OCI-LY3 (cell line): ENCODE data around the gene SAMD13.

ENCODE experiments used
- H2AFZ ChIP-seq: fragments of 200-600, 300-600 bp; shearing (Covaris generic); 2 replicates; pipeline ENCODE4 v1.6.0; 2014; ENCODE audit warnings: antibody characterized with exemption, low read depth, low read length
- H3K27ac ChIP-seq: fragments of 200-600, 300-600 bp; sonication (generic); 2 replicates; pipeline ENCODE4 v1.5.1; 2014; ENCODE audit warnings: mild to moderate bottlenecking, low read length, moderate library complexity, mixed read lengths
- H3K27me3 ChIP-seq: fragments of 200-600, 300-600 bp; sonication (generic); 2 replicates; pipeline ENCODE4 v1.6.1; 2014; ENCODE audit warnings: low read depth, low read length, mixed read lengths
- H3K36me3 ChIP-seq: fragments of 200-600, 300-600 bp; sonication (generic); replicated peaks from 2 replicates; pipeline ENCODE3; 2014; ENCODE audit warnings: low read depth, low read length, mixed read lengths
- H3K4me1 ChIP-seq: fragments of 300-600, 200-600 bp; sonication (generic); 2 replicates; pipeline ENCODE4 v1.6.1; 2014; ENCODE audit warnings: low read length, mixed read lengths
- H3K4me2 ChIP-seq: fragments of 200-600, 300-600 bp; sonication (generic); 2 replicates; pipeline ENCODE4 v1.6.1; 2014; ENCODE audit warnings: low read length, mixed read lengths
- H3K4me3 ChIP-seq: fragments of 300-600, 200-600 bp; sonication (generic); 2 replicates; pipeline ENCODE4 v1.5.1; 2014; ENCODE audit warnings: antibody characterized with exemption, mild to moderate bottlenecking, low read length, moderate library complexity
- H3K79me2 ChIP-seq: fragments of 300-600, 200-600 bp; shearing (Covaris generic); 2 replicates; pipeline ENCODE4 v1.6.1; 2014; ENCODE audit warnings: mild to moderate bottlenecking, low read length, mixed read lengths
- H3K9ac ChIP-seq: fragments of 300-600, 200-600 bp; shearing (Covaris generic); 2 replicates; pipeline ENCODE4 v1.6.0; 2014; ENCODE audit warnings: mild to moderate bottlenecking, low read length, moderate library complexity
- H3K9me3 ChIP-seq: fragments of 200-600, 300-600 bp; shearing (Covaris generic); 2 replicates; pipeline ENCODE4 v1.6.1; 2014; ENCODE audit warnings: low read length, mixed read lengths; ENCODE audit not compliant: insufficient read depth
- H4K20me1 ChIP-seq: fragments of 200-600, 300-600 bp; sonication (generic); 2 replicates; pipeline ENCODE4 v1.6.1; 2016; ENCODE audit warnings: low read length, mixed read lengths; ENCODE audit not compliant: insufficient read depth
- EZH2phosphoT487 ChIP-seq: fragments of 200-600 bp; shearing (Covaris generic); IDR thresholded peaks from 2 replicates; pipeline ENCODE4 v1.6.1; 2018; ENCODE audit warnings: antibody characterized with exemption, mixed run types, low read depth
- TF ChIP-seq, protein P1 (sequence below): fragments of 200-600, 300-600 bp; sonication (generic); IDR thresholded peaks from 2 replicates; pipeline ENCODE4 v1.5.1; 2014; ENCODE audit warnings: antibody characterized with exemption, low read length, low read depth

The SAMD13 gene

DNA sequence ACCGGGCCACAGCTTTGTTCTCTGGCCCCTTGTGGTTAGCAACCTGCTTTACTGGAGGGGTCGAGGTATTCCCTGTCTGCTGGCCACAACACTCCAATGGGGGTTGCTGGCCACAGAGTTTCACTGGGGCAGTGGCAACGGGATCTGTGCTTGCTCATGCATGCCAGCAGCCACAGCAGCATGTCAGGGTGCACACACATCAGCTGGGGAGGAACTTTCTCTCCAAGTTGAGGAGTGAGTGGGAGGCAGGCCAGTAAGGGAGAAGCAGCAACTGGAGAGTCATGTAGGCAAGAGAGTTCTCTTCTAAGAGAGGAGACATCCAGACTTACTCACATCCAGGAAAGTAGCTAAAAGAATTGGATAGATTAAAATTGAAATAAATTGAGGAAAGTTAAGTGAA lies 38.0 kb downstream of the SAMD13 start:
- Histone ChIP-seq H3K4me3 (no peak overlapping the region), H3K79me2 (no peaks in the 10 kb centered on the region), H3K9me3 (no peaks in the 10 kb centered on the region), H2AFZ (no peak overlapping the region), H3K27me3 (no peaks in the 10 kb centered on the region), H4K20me1 (no peaks in the 10 kb centered on the region), H3K4me1 (0 out of 2 replicates have a peak, but pooled peaks cover 3% of the 10 kb centered on the region), H3K4me2 (no peak overlapping the region), H3K27ac (no peak overlapping the region), H3K36me3 (no peaks in the 10 kb centered on the region), H3K9ac (no peak overlapping the region)
- TF ChIP-seq EZH2phosphoT487: no peak
- TF ChIP-seq, protein P1, sequence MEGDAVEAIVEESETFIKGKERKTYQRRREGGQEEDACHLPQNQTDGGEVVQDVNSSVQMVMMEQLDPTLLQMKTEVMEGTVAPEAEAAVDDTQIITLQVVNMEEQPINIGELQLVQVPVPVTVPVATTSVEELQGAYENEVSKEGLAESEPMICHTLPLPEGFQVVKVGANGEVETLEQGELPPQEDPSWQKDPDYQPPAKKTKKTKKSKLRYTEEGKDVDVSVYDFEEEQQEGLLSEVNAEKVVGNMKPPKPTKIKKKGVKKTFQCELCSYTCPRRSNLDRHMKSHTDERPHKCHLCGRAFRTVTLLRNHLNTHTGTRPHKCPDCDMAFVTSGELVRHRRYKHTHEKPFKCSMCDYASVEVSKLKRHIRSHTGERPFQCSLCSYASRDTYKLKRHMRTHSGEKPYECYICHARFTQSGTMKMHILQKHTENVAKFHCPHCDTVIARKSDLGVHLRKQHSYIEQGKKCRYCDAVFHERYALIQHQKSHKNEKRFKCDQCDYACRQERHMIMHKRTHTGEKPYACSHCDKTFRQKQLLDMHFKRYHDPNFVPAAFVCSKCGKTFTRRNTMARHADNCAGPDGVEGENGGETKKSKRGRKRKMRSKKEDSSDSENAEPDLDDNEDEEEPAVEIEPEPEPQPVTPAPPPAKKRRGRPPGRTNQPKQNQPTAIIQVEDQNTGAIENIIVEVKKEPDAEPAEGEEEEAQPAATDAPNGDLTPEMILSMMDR: no peak

DNA sequence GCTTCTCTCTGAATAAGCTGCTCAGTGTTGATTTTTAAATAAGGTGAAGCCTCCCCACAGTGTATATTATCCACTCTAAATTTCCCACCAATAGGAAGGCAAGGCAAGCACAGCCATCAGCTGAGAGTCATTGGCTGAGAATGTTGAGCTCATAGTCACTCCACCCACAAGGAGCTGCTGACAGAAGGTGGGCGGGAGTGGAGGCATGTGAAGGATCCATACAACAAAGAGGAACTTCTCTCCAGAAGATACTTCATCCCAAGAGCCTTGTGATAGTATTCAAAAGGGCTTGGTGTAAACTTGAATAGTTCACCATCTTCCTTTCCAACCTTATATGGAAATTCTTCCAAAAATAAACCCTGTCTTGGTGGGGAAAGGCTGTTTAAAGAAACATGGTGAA lies 42.8 kb downstream of the SAMD13 start:
- Histone ChIP-seq H3K9ac (no peak overlapping the region), H3K36me3 (no peaks in the 10 kb centered on the region), H3K27ac (no peak overlapping the region), H2AFZ (no peak overlapping the region), H4K20me1 (no peaks in the 10 kb centered on the region), H3K27me3 (no peaks in the 10 kb centered on the region), H3K79me2 (no peaks in the 10 kb centered on the region), H3K4me3 (no peak overlapping the region), H3K4me2 (no peak overlapping the region), H3K9me3 (no peaks in the 10 kb centered on the region), H3K4me1 (no peaks in the 10 kb centered on the region)
- TF ChIP-seq, protein P1: no peak
- no peak for TF ChIP-seq EZH2phosphoT487

DNA sequence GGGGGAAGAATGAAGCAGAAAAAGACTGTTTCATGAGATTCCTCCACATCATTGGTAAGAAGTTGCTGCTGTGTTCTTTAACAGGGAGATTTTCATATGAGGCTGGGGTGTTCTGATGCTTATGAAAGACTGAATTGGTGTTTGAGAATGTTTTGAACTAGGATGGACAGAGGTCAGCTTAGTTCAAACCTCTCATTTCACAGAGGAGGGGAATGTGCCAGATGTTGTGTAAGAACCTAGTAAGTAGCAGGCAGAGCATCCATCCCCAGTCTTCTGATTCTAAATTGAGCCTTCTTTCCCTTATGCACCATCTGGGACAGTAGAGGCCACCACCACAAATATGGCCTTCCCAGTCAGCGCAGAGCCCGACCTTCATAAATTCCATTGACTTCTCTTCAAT lies 43.7 kb downstream of the SAMD13 start:
- Histone ChIP-seq H3K36me3 (no peaks in the 10 kb centered on the region), H3K4me3 (no peak overlapping the region), H3K27me3 (no peaks in the 10 kb centered on the region), H3K27ac (no peak overlapping the region), H3K9me3 (no peaks in the 10 kb centered on the region), H3K9ac (no peak overlapping the region), H3K79me2 (no peaks in the 10 kb centered on the region), H3K4me1 (no peaks in the 10 kb centered on the region), H3K4me2 (no peak overlapping the region), H4K20me1 (no peaks in the 10 kb centered on the region), H2AFZ (no peak overlapping the region)
- TF ChIP-seq, protein P1: no peak
- no peak for TF ChIP-seq EZH2phosphoT487

DNA sequence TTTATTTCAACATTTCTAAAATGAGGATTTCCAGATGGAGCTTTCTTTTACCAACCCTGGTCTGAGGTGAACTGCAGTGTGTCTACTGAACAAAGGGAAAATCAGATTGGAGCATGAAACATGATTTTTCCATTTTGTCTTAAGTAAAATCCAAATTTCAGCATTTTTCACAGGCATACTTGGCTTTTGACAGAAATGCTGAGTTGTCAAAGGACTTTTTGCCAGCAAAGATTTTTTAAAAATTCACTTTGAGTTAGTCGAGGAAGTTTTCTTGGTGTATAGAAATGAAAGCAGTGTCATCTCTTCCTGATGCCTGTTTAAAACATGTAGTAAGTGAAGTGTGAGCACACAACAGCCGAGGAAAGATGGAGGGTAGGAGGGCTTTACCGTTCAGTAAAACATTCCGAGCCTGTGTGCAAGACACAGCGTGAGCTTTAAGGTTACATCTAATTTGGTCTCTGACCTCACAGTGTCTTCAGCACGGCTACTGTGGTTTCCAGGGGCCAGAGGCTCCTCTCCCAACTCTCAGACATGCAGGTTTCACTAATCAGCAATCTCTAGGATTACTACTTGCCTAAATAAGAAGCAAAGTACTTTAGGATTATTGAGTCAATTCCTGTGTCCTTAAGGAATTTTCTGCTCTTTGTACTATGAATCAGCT lies 45.9 kb downstream of the SAMD13 start:
- Histone ChIP-seq H3K4me3 (no peak overlapping the region), H3K79me2 (no peaks in the 10 kb centered on the region), H2AFZ (no peak overlapping the region), H3K27ac (no peak overlapping the region), H4K20me1 (no peaks in the 10 kb centered on the region), H3K27me3 (no peaks in the 10 kb centered on the region), H3K4me1 (no peaks in the 10 kb centered on the region), H3K4me2 (no peak overlapping the region), H3K36me3 (no peaks in the 10 kb centered on the region), H3K9me3 (no peaks in the 10 kb centered on the region), H3K9ac (no peak overlapping the region)
- TF ChIP-seq, protein P1: no peak
- TF ChIP-seq EZH2phosphoT487: no peak
